ENCODE results near the gene RAB7B. TPM values are rescaled to one million over a fixed set of nuclear protein-coding genes. Genes with fewer than 3 reads are reported as not detected.
"Not testable (repeated sequence)": the region's sequence is repeated elsewhere in the genome, so short reads cannot be mapped to it uniquely, and the experiment has no call there.

Gene RAB7B
- total RNA-seq = not detected

GRCh38 chr1:206002871-206003801 lies at the start of gene RAB7B:
Gene RAB7B (minus strand): TSS chr1:206003395. CDS start chr1:205994135, 9,260 bp downstream.
- ATAC-seq (replicated peaks) = no peak
- H3K36me3 Mint-ChIP-seq (ENCODE audit: low read depth) = no peaks in the 10 kb centered on the region
- H3K27me3 Mint-ChIP-seq = peaks cover 14% of the 10 kb centered on the region
- no peaks in the 10 kb centered on the region for H3K9me3 Mint-ChIP-seq
- peaks cover 8% of the 10 kb centered on the region for H3K4me1 Mint-ChIP-seq
- H3K4me3 Mint-ChIP-seq = no peak within 1 kb of the TSS
- H3K27ac Mint-ChIP-seq = peak within 1 kb of the TSS; percentile 47

- not testable (repeated sequence) for H3K27me3 Mint-ChIP-seq; H3K36me3 Mint-ChIP-seq (ENCODE audit: low read depth); H3K27ac Mint-ChIP-seq; ATAC-seq (replicated peaks); H3K4me3 Mint-ChIP-seq; H3K9me3 Mint-ChIP-seq
- peaks cover 26% of the 10 kb centered on the region for H3K4me1 Mint-ChIP-seq
Measured at GRCh38 chr1:206052231-206052865, 49.2 kb upstream of the RAB7B start.

- ATAC-seq (replicated peaks) = peak; percentile 91
- no peaks in the 10 kb centered on the region for H3K27me3 Mint-ChIP-seq
- H3K9me3 Mint-ChIP-seq = no peaks in the 10 kb centered on the region
- H3K4me3 Mint-ChIP-seq = peak overlapping the region; percentile 59
- peaks cover 26% of the 10 kb centered on the region for H3K4me1 Mint-ChIP-seq
- H3K27ac Mint-ChIP-seq = peak overlapping the region; percentile 31
- no peaks in the 10 kb centered on the region for H3K36me3 Mint-ChIP-seq (ENCODE audit: low read depth)
Measured at GRCh38 chr1:206050655-206051235, 47.5 kb upstream of the RAB7B start.

GRCh38 chr1:206049919-206050600 lies 46.9 kb upstream of the RAB7B start:
- Mint-ChIP-seq H3K4me1 (peaks cover 26% of the 10 kb centered on the region), H3K9me3 (no peaks in the 10 kb centered on the region), H3K27me3 (no peaks in the 10 kb centered on the region), H3K4me3 (peak overlapping the region; percentile 27), H3K36me3 (ENCODE audit: low read depth) (no peaks in the 10 kb centered on the region), H3K27ac (no peak overlapping the region)
- ATAC-seq (replicated peaks) = no peak

- ATAC-seq (replicated peaks) = peak; percentile 63
- Mint-ChIP-seq H3K4me1 (peaks cover 26% of the 10 kb centered on the region), H3K4me3 (no peak overlapping the region), H3K36me3 (ENCODE audit: low read depth) (no peaks in the 10 kb centered on the region), H3K27ac (no peak overlapping the region), H3K27me3 (no peaks in the 10 kb centered on the region), H3K9me3 (no peaks in the 10 kb centered on the region)
Measured at GRCh38 chr1:206049293-206049692, 46.1 kb upstream of the RAB7B start.

- H3K9me3 Mint-ChIP-seq = no peaks in the 10 kb centered on the region
- no peaks in the 10 kb centered on the region for H3K27me3 Mint-ChIP-seq
- ATAC-seq (replicated peaks) = no peak
- no peak overlapping the region for H3K27ac Mint-ChIP-seq
- H3K4me1 Mint-ChIP-seq = peaks cover 26% of the 10 kb centered on the region
- no peak overlapping the region for H3K4me3 Mint-ChIP-seq
- H3K36me3 Mint-ChIP-seq (ENCODE audit: low read depth) = no peaks in the 10 kb centered on the region
Measured at GRCh38 chr1:206048582-206048981, 45.4 kb upstream of the RAB7B start.

GRCh38 chr1:206047271-206047670 lies 44.1 kb upstream of the RAB7B start:
- H3K36me3 Mint-ChIP-seq (ENCODE audit: low read depth) = no peaks in the 10 kb centered on the region
- H3K27me3 Mint-ChIP-seq = no peaks in the 10 kb centered on the region
- H3K4me1 Mint-ChIP-seq = peaks cover 19% of the 10 kb centered on the region
- H3K9me3 Mint-ChIP-seq = no peaks in the 10 kb centered on the region
- no peak overlapping the region for H3K4me3 Mint-ChIP-seq
- no peak for ATAC-seq (replicated peaks)
- no peak overlapping the region for H3K27ac Mint-ChIP-seq

- H3K27me3 Mint-ChIP-seq = no peaks in the 10 kb centered on the region
- no peak overlapping the region for H3K27ac Mint-ChIP-seq
- no peaks in the 10 kb centered on the region for H3K9me3 Mint-ChIP-seq
- H3K36me3 Mint-ChIP-seq (ENCODE audit: low read depth) = no peaks in the 10 kb centered on the region
- H3K4me1 Mint-ChIP-seq = peaks cover 15% of the 10 kb centered on the region
- H3K4me3 Mint-ChIP-seq = peak overlapping the region; percentile 4
- no peak for ATAC-seq (replicated peaks)
Measured at GRCh38 chr1:206041640-206042039, 38.4 kb upstream of the RAB7B start.

- H3K4me3 Mint-ChIP-seq = peak overlapping the region; percentile 79
- peak overlapping the region; percentile 93 for H3K27ac Mint-ChIP-seq
- H3K4me1 Mint-ChIP-seq = peaks cover 15% of the 10 kb centered on the region
- no peak for ATAC-seq (replicated peaks)
- H3K9me3 Mint-ChIP-seq = no peaks in the 10 kb centered on the region
- H3K36me3 Mint-ChIP-seq (ENCODE audit: low read depth) = no peaks in the 10 kb centered on the region
- no peaks in the 10 kb centered on the region for H3K27me3 Mint-ChIP-seq
Measured at GRCh38 chr1:206040328-206040727, 37.1 kb upstream of the RAB7B start.

GRCh38 chr1:206039046-206039973 lies 36.1 kb upstream of the RAB7B start:
- Mint-ChIP-seq H3K9me3 (no peaks in the 10 kb centered on the region), H3K36me3 (ENCODE audit: low read depth) (no peaks in the 10 kb centered on the region), H3K4me1 (peaks cover 19% of the 10 kb centered on the region), H3K4me3 (peak overlapping the region; percentile 79), H3K27ac (peak overlapping the region; percentile 93), H3K27me3 (no peaks in the 10 kb centered on the region)
- peak; percentile 79 for ATAC-seq (replicated peaks)

GRCh38 chr1:206037581-206037980 lies 34.4 kb upstream of the RAB7B start:
- no peak for ATAC-seq (replicated peaks)
- Mint-ChIP-seq H3K4me3 (no peak overlapping the region), H3K9me3 (no peaks in the 10 kb centered on the region), H3K4me1 (peaks cover 19% of the 10 kb centered on the region), H3K36me3 (ENCODE audit: low read depth) (no peaks in the 10 kb centered on the region), H3K27me3 (no peaks in the 10 kb centered on the region), H3K27ac (no peak overlapping the region)

- ATAC-seq (replicated peaks) = peak; percentile 62
- H3K36me3 Mint-ChIP-seq (ENCODE audit: low read depth) = no peaks in the 10 kb centered on the region
- H3K4me1 Mint-ChIP-seq = peaks cover 19% of the 10 kb centered on the region
- H3K27ac Mint-ChIP-seq = no peak overlapping the region
- H3K9me3 Mint-ChIP-seq = no peaks in the 10 kb centered on the region
- no peaks in the 10 kb centered on the region for H3K27me3 Mint-ChIP-seq
- H3K4me3 Mint-ChIP-seq = no peak overlapping the region
Measured at GRCh38 chr1:206036663-206037455, 33.7 kb upstream of the RAB7B start.

GRCh38 chr1:206035027-206035426 lies 31.8 kb upstream of the RAB7B start:
- H3K9me3 Mint-ChIP-seq = no peaks in the 10 kb centered on the region
- H3K4me1 Mint-ChIP-seq = peaks cover 18% of the 10 kb centered on the region
- peak; percentile 11 for ATAC-seq (replicated peaks)
- H3K4me3 Mint-ChIP-seq = peak overlapping the region; percentile 63
- peak overlapping the region; percentile 14 for H3K27ac Mint-ChIP-seq
- no peaks in the 10 kb centered on the region for H3K27me3 Mint-ChIP-seq
- no peaks in the 10 kb centered on the region for H3K36me3 Mint-ChIP-seq (ENCODE audit: low read depth)

Data from activated T-helper 17 cell treated with anti-CD3 and anti-CD28 coated beads, Interleukin-2, amount 50 U/mL, for 72 hours (primary cell).